ENCODE results near the gene RNH1.

Gene RNH1

GRCh38 chr11:457111-457760 is 49.8 kb downstream of the RNH1 start:
- peaks cover 29% of the 10 kb centered on the region for H3K4me1 Mint-ChIP-seq

DNA sequence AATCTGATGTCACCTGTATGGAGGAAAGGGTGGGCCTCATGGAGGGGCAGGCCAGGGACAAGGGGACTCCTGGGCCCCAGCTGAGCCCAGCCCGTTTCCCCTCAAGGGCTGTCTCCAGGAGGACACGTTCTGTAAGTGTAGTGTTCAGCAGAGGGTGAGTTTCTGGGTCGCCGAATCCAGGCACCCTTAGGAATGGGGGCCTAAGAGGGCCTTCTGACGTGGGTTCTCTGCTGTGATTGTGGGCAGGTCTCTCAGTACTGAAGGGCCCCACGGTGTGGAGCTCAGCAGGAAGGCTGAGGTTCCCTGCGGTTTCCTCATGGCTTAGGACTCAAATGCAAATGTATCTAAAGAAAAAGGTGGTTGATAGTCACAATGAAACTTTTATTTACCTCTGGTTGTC is 50.5 kb downstream of the RNH1 start:
- no peaks in the 10 kb centered on the region for H3K27me3 Mint-ChIP-seq
- H3K36me3 Mint-ChIP-seq (ENCODE audit: insufficient read depth): peaks cover 12% of the 10 kb centered on the region
- peaks cover 31% of the 10 kb centered on the region for H3K4me1 Mint-ChIP-seq
- H3K9me3 Mint-ChIP-seq: no peaks in the 10 kb centered on the region
- DNase-seq (ENCODE audit: low spot score in 2 of 2): no peak
- H3K27ac Mint-ChIP-seq (ENCODE audit: low read depth): peak overlapping the region; percentile 90
- peak overlapping the region; percentile 53 for H3K4me3 Mint-ChIP-seq
- peak; percentile 94 for ATAC-seq (replicated peaks; ENCODE audit: extremely low read depth, poor library complexity, severe bottlenecking)

More at GRCh38 chr11:457111-457760, 49.8 kb downstream of the RNH1 start:
- peak overlapping the region; percentile 53 for H3K4me3 Mint-ChIP-seq
- no peak for DNase-seq (ENCODE audit: low spot score in 2 of 2)
- peak overlapping the region; percentile 90 for H3K27ac Mint-ChIP-seq (ENCODE audit: low read depth)
- no peak for ATAC-seq (replicated peaks; ENCODE audit: extremely low read depth, poor library complexity, severe bottlenecking)
- H3K9me3 Mint-ChIP-seq: no peaks in the 10 kb centered on the region
- H3K36me3 Mint-ChIP-seq (ENCODE audit: insufficient read depth): peaks cover 11% of the 10 kb centered on the region
- H3K27me3 Mint-ChIP-seq: no peaks in the 10 kb centered on the region

DNA sequence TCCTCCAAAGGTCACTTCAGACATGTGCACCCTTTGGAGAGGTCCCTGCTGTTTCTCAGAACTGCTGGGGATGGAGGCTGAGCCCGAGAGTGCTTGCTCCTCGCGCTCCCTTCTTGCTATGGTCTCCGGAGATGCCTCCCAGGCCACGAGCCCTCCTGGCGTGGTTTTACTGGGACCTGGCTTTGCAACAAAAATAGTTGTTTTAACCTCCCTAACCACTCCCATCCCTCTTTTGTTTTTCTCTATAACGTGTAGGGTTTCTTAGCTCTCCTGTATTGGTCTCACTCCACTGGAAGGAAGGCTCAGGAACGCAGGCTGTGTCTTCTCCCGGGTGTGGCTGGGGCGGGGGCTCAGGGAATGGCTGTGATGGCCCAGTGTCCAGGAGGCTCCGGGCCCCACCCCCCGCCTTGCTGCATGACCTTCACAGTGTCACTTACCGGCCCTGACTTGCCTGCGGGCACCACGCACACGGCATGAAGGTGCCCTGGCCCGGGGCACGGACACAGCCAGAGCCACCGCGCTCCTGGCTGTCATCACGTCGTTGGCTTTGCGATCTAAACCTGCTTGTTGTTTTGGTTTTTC is 51.4 kb downstream of the RNH1 start:
- Mint-ChIP-seq H3K4me1 (peaks cover 39% of the 10 kb centered on the region), H3K27ac (ENCODE audit: low read depth) (peak overlapping the region; percentile 90), H3K9me3 (no peaks in the 10 kb centered on the region), H3K27me3 (no peaks in the 10 kb centered on the region), H3K36me3 (ENCODE audit: insufficient read depth) (peaks cover 14% of the 10 kb centered on the region), H3K4me3 (no peak overlapping the region)
- ATAC-seq (replicated peaks; ENCODE audit: extremely low read depth, poor library complexity, severe bottlenecking) (no peak), DNase-seq (ENCODE audit: low spot score in 2 of 2) (no peak)

DNA sequence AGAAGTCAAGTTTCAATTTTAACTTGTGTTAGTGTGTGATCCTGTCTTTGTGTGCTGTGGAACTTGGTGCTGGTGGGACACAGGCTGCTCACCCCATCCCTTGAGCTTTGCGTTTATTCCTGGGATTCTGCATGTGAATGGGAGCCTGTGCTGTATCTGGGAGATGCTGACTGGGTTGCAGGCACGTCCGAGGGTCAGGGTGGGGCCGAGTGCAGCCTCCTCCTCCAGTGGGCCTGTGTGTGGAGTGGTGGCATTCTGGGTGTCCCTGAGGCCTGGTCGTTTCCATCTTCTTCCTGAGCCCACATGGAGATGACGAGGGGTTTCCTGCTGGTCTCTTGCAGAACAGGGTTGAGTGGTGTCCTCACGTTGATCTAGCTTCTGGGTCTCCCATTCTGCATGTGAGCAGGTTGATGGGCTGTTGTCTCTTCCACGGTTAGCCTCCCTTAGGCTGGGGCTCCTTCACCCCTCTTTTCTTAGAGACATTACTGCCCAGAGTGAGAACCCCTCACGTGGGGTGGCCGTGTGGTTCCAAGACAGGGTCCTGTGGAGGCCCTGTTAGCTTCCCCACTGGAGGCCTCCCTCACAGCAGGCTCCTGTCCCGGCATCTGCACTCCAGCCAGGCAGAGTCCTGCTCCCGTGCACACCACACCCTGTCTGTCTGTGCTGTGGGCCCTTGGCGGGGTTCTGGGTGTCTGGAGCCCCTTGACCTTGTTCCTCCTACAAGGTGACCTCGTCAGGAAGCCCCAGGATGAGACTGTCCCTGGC is 52.1 kb downstream of the RNH1 start:
- Mint-ChIP-seq H3K4me3 (no peak overlapping the region), H3K27me3 (no peaks in the 10 kb centered on the region), H3K9me3 (no peaks in the 10 kb centered on the region), H3K4me1 (peaks cover 40% of the 10 kb centered on the region), H3K27ac (ENCODE audit: low read depth) (peak overlapping the region; percentile 46), H3K36me3 (ENCODE audit: insufficient read depth) (peaks cover 15% of the 10 kb centered on the region)
- no peak for DNase-seq (ENCODE audit: low spot score in 2 of 2)
- ATAC-seq (replicated peaks; ENCODE audit: extremely low read depth, poor library complexity, severe bottlenecking): no peak

DNA sequence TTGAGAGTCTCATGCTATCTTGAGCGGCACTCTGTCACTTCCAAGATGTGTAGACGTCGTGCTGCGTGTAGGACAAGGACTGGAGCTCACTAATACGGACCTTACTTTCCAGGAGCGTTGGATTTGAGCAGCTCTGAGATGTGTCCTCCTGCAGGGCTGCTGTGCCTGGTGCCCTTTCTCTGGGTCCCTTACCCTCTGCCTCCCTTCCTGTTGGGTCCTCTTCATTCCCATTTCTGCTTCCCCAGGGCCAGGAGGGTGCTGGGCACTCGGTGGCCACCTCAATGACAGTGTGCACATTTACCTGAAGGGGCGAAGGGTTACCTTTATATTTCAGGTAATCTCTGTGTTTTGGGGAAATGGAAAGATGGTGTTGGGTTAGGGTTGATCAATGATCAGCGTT is 53.0 kb downstream of the RNH1 start:
- peaks cover 19% of the 10 kb centered on the region for H3K36me3 Mint-ChIP-seq (ENCODE audit: insufficient read depth)
- H3K4me1 Mint-ChIP-seq: peaks cover 40% of the 10 kb centered on the region
- H3K4me3 Mint-ChIP-seq: no peak overlapping the region
- ATAC-seq (replicated peaks; ENCODE audit: extremely low read depth, poor library complexity, severe bottlenecking) (no peak), DNase-seq (ENCODE audit: low spot score in 2 of 2) (no peak)
- H3K27me3 Mint-ChIP-seq: no peaks in the 10 kb centered on the region
- no peak overlapping the region for H3K27ac Mint-ChIP-seq (ENCODE audit: low read depth)
- H3K9me3 Mint-ChIP-seq: no peaks in the 10 kb centered on the region

GRCh38 chr11:453564-453963 is 53.5 kb downstream of the RNH1 start:
- Mint-ChIP-seq H3K9me3 (no peaks in the 10 kb centered on the region), H3K4me3 (no peak overlapping the region), H3K4me1 (peaks cover 45% of the 10 kb centered on the region), H3K36me3 (ENCODE audit: insufficient read depth) (peaks cover 24% of the 10 kb centered on the region), H3K27ac (ENCODE audit: low read depth) (no peak overlapping the region), H3K27me3 (no peaks in the 10 kb centered on the region)
- DNase-seq (ENCODE audit: low spot score in 2 of 2) (no peak), ATAC-seq (replicated peaks; ENCODE audit: extremely low read depth, poor library complexity, severe bottlenecking) (no peak)

- no peak for ATAC-seq (replicated peaks; ENCODE audit: extremely low read depth, poor library complexity, severe bottlenecking)
- H3K27ac Mint-ChIP-seq (ENCODE audit: low read depth): peak overlapping the region; percentile 57
- no peak for DNase-seq (ENCODE audit: low spot score in 2 of 2)
- H3K4me1 Mint-ChIP-seq: peaks cover 50% of the 10 kb centered on the region
- no peaks in the 10 kb centered on the region for H3K27me3 Mint-ChIP-seq
- peaks cover 24% of the 10 kb centered on the region for H3K36me3 Mint-ChIP-seq (ENCODE audit: insufficient read depth)
- no peak overlapping the region for H3K4me3 Mint-ChIP-seq
- H3K9me3 Mint-ChIP-seq: no peaks in the 10 kb centered on the region
Observed at GRCh38 chr11:452916-453527, 54.0 kb downstream of the RNH1 start.

DNA sequence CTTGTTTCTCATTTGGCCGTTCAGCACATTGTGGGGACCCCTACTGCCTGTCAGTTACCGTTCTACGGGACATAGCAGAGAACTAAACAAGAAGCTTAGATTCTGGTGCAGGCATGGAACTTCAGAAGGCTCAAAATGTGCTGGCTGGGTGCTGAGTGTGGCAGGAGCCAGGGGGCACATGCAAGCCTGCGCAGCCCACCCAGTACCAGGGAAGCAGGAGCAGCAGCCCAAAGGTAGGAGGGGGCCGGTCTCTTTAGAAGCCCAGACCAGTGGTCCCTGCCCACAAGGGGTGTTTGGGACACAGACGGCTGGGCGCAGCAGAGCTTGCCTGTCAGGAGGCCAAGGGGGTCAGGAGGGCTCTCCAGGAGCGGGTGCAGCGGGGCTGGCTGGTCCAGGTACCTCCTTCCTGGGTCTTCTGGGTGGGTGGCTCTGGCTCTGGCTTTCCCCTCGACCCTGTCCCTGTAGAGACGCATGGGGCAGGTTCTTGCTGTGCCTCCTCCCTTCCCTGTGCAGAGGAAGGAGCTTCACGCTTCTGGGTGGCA is 54.8 kb downstream of the RNH1 start:
- H3K9me3 Mint-ChIP-seq: no peaks in the 10 kb centered on the region
- DNase-seq (ENCODE audit: low spot score in 2 of 2) (no peak), ATAC-seq (replicated peaks; ENCODE audit: extremely low read depth, poor library complexity, severe bottlenecking) (no peak)
- no peak overlapping the region for H3K4me3 Mint-ChIP-seq
- no peaks in the 10 kb centered on the region for H3K27me3 Mint-ChIP-seq
- H3K36me3 Mint-ChIP-seq (ENCODE audit: insufficient read depth): peaks cover 24% of the 10 kb centered on the region
- H3K27ac Mint-ChIP-seq (ENCODE audit: low read depth): peak overlapping the region; percentile 57
- H3K4me1 Mint-ChIP-seq: peaks cover 48% of the 10 kb centered on the region

GRCh38 chr11:451738-452137 is 55.3 kb downstream of the RNH1 start:
- H3K27me3 Mint-ChIP-seq: no peaks in the 10 kb centered on the region
- peak overlapping the region; percentile 85 for H3K4me3 Mint-ChIP-seq
- ATAC-seq (replicated peaks; ENCODE audit: extremely low read depth, poor library complexity, severe bottlenecking) (no peak), DNase-seq (ENCODE audit: low spot score in 2 of 2) (no peak)
- H3K4me1 Mint-ChIP-seq: peaks cover 43% of the 10 kb centered on the region
- peaks cover 22% of the 10 kb centered on the region for H3K36me3 Mint-ChIP-seq (ENCODE audit: insufficient read depth)
- peak overlapping the region; percentile 89 for H3K27ac Mint-ChIP-seq (ENCODE audit: low read depth)
- H3K9me3 Mint-ChIP-seq: no peaks in the 10 kb centered on the region

GRCh38 chr11:450809-451451 is 56.1 kb downstream of the RNH1 start:
- H3K27me3 Mint-ChIP-seq: no peaks in the 10 kb centered on the region
- H3K4me1 Mint-ChIP-seq: peaks cover 35% of the 10 kb centered on the region
- peak overlapping the region; percentile 89 for H3K27ac Mint-ChIP-seq (ENCODE audit: low read depth)
- peak overlapping the region; percentile 85 for H3K4me3 Mint-ChIP-seq
- peak; percentile 67 to 79 for DNase-seq (ENCODE audit: low spot score in 2 of 2)
- no peaks in the 10 kb centered on the region for H3K9me3 Mint-ChIP-seq
- ATAC-seq (replicated peaks; ENCODE audit: extremely low read depth, poor library complexity, severe bottlenecking): peak; percentile 61
- H3K36me3 Mint-ChIP-seq (ENCODE audit: insufficient read depth): peaks cover 19% of the 10 kb centered on the region

DNA sequence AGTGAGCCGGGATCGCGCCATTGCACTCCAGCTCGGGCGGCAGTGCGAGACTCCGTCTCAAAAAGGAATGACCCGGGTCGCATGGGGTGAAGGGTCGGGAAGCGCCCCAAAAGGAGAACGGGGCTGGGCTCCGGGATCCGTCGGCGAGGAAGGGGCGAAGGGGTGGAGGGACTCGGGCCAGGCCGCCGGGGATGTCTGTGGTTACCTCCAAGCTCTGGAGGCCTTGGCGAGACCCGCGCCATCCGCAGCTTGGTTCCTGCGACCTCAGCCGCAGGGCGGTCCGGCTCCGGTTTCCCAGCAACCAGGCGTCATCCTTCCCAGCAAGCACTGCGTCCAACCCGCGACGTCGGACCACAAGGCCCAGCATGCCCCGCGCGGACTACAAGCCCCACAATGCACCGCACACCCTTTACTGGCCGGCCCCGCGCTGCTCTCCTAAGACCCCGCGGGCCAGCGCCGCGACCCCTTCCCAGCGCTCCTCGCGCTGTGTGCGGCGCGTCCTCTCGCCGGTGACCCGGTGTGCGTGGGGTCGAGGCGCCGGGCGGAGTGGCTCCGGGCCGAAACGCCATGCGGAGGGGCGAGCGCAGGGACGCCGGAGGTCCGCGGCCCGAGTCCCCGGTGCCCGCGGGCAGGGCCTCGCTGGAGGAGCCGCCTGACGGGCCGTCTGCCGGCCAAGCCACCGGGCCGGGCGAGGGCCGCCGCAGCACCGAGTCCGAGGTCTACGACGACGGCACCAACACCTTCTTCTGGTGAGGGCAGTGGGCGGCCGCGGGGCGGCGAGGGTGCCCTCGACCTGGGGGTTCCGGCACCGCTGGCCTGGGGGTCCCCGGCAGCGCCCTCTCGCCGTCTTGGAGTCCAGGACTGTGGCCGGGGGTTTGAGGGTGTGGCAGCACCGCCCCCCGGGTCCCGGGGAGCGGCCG is 56.9 kb downstream of the RNH1 start, which contains the start of gene PTDSS2:
Gene PTDSS2 (plus strand): TSS at position 391 of the 920 bp plus-strand sequence. CDS start 177 bp downstream, at position 568.
- ATAC-seq (replicated peaks; ENCODE audit: extremely low read depth, poor library complexity, severe bottlenecking) (peak; percentile 82), DNase-seq (ENCODE audit: low spot score in 2 of 2) (peak; percentile 84 to 91)
- Mint-ChIP-seq H3K9me3 (no peaks in the 10 kb centered on the region), H3K4me3 (peak within 1 kb of the TSS; percentile 85), H3K27me3 (no peaks in the 10 kb centered on the region), H3K36me3 (ENCODE audit: insufficient read depth) (peaks cover 18% of the 10 kb centered on the region), H3K27ac (ENCODE audit: low read depth) (peak within 1 kb of the TSS; percentile 95), H3K4me1 (peaks cover 28% of the 10 kb centered on the region)

Measured in central memory CD8-positive, alpha-beta T cell (primary cell).